Activated T-cell treated with anti-CD3 and anti-CD28 coated beads for 24 hours (primary cell): ENCODE data around the gene LMTK3.

Experiments
- DNase-seq: peaks from one replicate; pipeline ENCODE4 v3.0.0-alpha.2; 2020; ENCODE audit warnings: low read depth

The LMTK3 gene

GRCh38 chr19:48471836-48472235 lies 39.8 kb downstream of the LMTK3 start:
- DNase-seq = no peak

- no peak for DNase-seq
Observed at GRCh38 chr19:48470856-48471255, 40.8 kb downstream of the LMTK3 start.

- no peak for DNase-seq
Observed at GRCh38 chr19:48469934-48470680, 41.5 kb downstream of the LMTK3 start.

GRCh38 chr19:48469289-48469881 lies 42.2 kb downstream of the LMTK3 start, which contains the start of gene CYTH2:
Gene CYTH2 (plus strand): TSS chr19:48469369. CDS start chr19:48469508, 139 bp downstream.
- DNase-seq = peak; percentile 66

DNA sequence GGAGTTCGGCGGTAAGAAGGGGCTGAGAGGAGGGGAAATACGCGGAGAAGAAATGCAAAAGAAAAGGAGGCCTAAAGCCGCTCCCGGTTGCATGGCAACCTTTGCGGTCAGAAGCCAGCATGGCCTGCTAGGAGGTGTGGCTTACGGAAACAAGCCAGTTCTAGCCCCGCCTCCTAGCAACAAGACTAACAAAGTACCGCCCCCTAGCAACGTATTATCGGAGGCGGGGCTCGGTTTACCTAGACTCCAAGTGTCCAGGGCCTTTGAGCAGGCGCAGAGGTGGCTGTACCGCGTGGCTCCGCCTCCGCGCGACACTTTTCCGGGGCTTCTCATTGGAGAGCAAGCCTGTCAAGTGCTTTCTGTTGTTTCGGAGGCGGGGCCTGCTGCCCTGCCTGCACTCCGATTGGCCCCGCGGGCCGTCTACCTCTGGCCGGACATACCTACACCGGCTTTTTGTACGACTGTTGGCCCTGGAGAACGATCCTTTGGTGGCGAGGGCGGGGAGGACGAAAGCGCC lies 42.8 kb downstream of the LMTK3 start:
- peak; percentile 99 for DNase-seq

DNA sequence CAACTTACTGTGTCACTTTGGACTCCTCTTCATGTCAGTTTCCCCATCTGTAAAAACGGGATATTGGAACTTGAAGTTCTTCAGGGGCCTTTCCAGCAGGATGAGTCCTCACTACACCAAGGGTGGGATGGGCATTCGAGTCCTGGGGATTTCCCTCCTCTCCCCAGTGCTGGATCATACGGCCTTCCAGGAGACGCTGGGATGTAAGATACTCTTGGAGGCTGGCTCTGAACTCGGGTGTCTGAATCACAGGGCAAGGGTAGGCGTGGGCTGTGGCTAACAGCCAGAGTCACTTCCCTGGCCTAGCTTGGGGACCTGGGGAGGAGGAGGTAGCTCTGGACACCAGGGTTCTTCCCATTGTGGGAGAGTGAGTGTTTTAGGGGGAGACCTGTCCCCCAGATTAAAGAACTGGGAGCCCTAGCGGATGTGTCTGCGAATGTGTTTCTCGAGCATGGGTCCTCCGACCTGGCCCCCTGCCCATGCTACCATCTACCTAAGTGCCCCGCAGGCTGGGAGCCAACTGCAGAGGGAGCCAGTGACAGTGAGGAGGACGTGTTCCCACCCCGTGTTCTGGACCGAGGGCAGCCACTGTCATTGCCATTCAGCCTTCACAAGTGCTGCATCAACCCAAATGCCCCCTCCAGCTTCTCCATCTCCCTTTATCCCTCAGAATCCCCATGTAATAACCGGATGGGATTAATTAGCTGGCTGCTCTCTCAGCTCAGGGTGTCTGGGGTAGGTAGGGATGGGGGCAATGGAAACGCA lies 44.9 kb downstream of the LMTK3 start:
- no peak for DNase-seq

GRCh38 chr19:48465215-48465614 lies 46.4 kb downstream of the LMTK3 start:
- no peak for DNase-seq

- DNase-seq = no peak
Observed at GRCh38 chr19:48461982-48462655, 49.5 kb downstream of the LMTK3 start.

- DNase-seq = no peak
Observed at GRCh38 chr19:48461651-48461981, 50.0 kb downstream of the LMTK3 start.

DNA sequence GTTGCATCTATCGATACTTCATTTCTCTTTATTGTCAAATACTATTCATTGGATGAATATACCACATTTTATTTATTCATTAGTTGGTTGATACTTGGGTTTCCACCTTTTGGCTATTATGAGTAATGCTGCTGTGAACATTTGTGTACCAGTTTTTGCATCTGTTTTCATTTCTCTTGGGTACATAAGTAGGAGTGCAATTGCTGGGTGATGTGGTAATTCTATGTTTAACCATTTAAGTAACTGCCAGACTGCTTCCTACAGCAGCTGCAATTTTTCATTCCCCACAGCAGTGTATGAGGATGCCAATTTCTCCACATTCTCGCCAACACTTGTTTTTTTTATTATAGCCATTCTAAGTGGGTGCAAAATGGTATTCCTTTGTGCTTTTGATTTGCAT lies 53.6 kb downstream of the LMTK3 start:
- no peak for DNase-seq

GRCh38 chr19:48456864-48457263 lies 54.8 kb downstream of the LMTK3 start:
- DNase-seq = no peak

- DNase-seq = no peak
Observed at GRCh38 chr19:48455908-48456562, 55.6 kb downstream of the LMTK3 start.

DNA sequence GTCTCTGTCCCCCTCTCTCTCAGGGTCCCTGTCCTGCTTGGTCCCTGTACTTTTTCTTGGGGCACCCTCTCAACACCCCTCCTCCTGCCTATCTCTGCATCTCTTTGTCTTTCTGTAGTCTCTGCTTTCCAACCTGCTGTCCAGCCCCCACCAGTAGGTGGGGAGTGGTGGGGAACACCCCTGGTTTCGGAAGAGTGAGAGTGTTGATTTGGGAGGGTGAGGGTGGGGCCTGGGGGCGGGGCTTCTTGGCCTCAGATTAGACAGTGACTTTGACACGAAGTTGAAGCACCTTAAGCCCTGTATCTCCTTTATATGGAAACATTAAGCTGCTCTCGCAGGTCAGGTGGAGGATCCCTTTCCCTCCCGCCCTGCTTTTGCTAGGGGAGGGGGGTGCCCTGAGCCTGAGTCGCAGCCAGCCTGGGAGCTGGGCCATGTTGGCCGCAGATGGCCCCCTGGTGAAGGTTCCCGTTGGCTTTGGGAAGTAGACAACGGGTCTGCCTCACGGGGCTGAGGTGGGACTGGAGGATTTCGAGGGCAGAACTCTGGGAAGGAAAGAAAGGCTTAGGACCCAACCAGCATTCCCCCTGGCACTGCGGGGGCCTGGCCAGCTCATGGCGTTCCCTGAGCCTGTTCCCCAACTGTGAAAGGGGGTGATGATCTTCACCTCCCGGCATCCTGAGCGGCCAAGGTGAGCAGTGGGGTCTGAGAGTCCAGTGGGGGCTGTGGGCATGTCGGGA lies 56.3 kb downstream of the LMTK3 start, which contains the start of gene KCNJ14:
KCNJ14 (plus strand) TSS at position 404 of the 737 bp plus-strand sequence. CDS start 6,151 bp downstream, outside the sequence.
- DNase-seq = no peak

- no peak for DNase-seq
Observed at GRCh38 chr19:48454150-48454730, 57.4 kb downstream of the LMTK3 start.

DNA sequence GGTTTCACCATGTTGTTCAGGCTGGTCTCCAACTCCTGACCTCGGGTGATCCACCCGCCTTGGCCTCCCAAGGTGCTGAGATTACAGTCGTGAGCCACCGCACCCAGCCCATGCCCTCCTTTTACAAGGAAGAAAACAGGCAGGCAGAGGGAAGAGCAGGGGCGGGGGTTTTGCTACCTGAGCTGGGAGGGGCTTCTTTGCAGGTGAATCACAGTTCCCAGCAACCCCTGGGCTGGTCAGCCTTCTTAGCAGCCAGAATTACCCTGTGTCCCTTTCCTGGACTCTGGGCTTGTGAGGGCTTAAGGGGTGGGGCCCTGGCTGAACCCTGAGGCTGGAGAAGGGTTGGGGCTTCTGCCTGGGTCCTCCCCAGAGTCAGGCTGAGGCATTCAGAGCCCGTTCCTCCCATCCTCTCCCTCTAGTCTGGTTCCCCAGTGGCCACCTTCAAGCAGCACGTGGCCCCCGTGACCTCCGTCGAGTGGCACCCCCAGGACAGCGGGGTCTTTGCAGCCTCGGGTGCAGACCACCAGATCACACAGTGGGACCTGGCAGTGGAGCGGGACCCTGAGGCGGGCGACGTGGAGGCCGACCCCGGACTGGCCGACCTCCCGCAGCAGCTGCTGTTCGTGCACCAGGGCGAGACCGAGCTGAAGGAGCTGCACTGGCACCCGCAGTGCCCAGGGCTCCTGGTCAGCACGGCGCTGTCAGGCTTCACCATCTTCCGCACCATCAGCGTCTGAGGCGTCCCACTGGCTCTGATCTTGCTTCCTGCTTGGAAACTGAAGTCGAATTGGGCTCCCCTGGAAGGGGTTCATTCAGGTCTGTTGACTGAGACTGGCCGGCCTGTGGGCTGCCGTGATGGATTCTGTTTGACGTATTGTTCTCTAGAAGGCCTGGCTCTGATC lies 59.1 kb downstream of the LMTK3 start:
- DNase-seq = no peak

DNA sequence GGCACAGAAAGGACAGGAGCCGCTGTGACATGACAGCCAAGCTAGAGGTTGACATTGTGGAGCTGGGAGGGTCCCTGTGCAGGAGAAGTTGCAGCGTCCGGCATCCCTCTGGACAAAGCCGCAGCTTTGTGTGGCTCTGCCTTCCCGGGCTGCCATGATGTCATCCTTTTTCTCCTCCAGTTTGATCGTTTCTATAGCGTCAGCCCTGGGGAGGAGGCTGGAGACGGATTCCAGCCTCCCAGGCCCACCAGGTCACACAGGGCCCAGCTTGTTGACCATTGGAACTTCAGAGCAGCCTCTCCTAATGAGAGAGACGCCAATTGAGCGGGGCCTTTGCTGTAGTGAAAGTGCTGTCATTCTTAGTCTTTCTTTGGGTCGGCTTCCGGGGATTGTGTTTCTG lies 60.0 kb downstream of the LMTK3 start:
- DNase-seq = no peak

DNA sequence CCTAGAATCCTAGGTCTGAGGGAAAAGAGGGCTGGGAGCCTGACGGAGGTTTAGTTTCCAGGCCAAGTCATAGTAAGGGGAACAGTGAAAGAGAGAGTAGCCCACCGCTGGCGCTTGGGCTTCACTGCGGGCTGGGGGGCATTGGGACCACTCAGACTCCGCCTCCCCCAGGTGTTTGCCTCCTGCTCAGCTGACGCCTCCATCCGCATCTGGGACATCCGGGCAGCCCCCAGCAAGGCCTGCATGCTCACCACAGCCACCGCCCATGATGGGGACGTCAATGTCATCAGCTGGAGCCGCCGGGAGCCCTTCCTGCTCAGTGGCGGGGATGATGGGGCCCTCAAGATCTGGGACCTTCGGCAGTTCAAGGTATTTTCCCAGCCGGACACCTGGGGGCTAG lies 60.8 kb downstream of the LMTK3 start:
- no peak for DNase-seq

GRCh38 chr19:48450441-48450840 lies 61.2 kb downstream of the LMTK3 start:
- no peak for DNase-seq

- no peak for DNase-seq
Observed at GRCh38 chr19:48448563-48448962, 63.1 kb downstream of the LMTK3 start.

GRCh38 chr19:48446579-48446978 lies 65.1 kb downstream of the LMTK3 start:
- no peak for DNase-seq
